ENCODE results near the gene MCEMP1. TPM values are rescaled to one million over a fixed set of nuclear protein-coding genes. Genes with fewer than 3 reads are reported as not detected.
A peak's percentile ranks its signal among the peaks of the same experiment; 100 is the strongest.

Gene MCEMP1
- total RNA-seq, 1 donor from 2014 or later = not detected

GRCh38 chr19:7631577-7631976 is 45.3 kb upstream of the MCEMP1 start:
- H3K4me3 Mint-ChIP-seq (ENCODE audit: unreplicated experiment) = no peak overlapping the region
- H3K27me3 Mint-ChIP-seq (ENCODE audit: unreplicated experiment) = peaks cover 14% of the 10 kb centered on the region
- no peak for DNase-seq (ENCODE audit: extremely low spot score, unreplicated experiment)
- no peaks in the 10 kb centered on the region for H3K9me3 Mint-ChIP-seq (ENCODE audit: unreplicated experiment)
- H3K36me3 Mint-ChIP-seq (ENCODE audit: unreplicated experiment) = no peaks in the 10 kb centered on the region
- H3K27ac Mint-ChIP-seq (ENCODE audit: unreplicated experiment) = no peak overlapping the region
- peaks cover 30% of the 10 kb centered on the region for H3K4me1 Mint-ChIP-seq (ENCODE audit: unreplicated experiment)
- TF ChIP-seq CTCF (IDR thresholded peaks at IDR 0.05) = no peak

GRCh38 chr19:7632340-7633203 is 44.3 kb upstream of the MCEMP1 start:
- Mint-ChIP-seq H3K4me3 (ENCODE audit: unreplicated experiment) (no peak overlapping the region), H3K27ac (ENCODE audit: unreplicated experiment) (no peak overlapping the region), H3K27me3 (ENCODE audit: unreplicated experiment) (peaks cover 16% of the 10 kb centered on the region), H3K9me3 (ENCODE audit: unreplicated experiment) (no peaks in the 10 kb centered on the region), H3K36me3 (ENCODE audit: unreplicated experiment) (no peaks in the 10 kb centered on the region), H3K4me1 (ENCODE audit: unreplicated experiment) (peaks cover 29% of the 10 kb centered on the region)
- DNase-seq (ENCODE audit: extremely low spot score, unreplicated experiment) = no peak
- TF ChIP-seq CTCF (IDR thresholded peaks at IDR 0.05) = no peak

GRCh38 chr19:7633698-7634097 is 43.2 kb upstream of the MCEMP1 start, which contains the start of gene PCP2:
Gene PCP2 (minus strand): TSS chr19:7633719. CDS start chr19:7633457, 262 bp downstream.
- no peak for DNase-seq (ENCODE audit: extremely low spot score, unreplicated experiment)
- Mint-ChIP-seq H3K27ac (ENCODE audit: unreplicated experiment) (no peak within 1 kb of the TSS), H3K4me3 (ENCODE audit: unreplicated experiment) (no peak within 1 kb of the TSS), H3K4me1 (ENCODE audit: unreplicated experiment) (peaks cover 20% of the 10 kb centered on the region), H3K36me3 (ENCODE audit: unreplicated experiment) (no peaks in the 10 kb centered on the region), H3K9me3 (ENCODE audit: unreplicated experiment) (no peaks in the 10 kb centered on the region), H3K27me3 (ENCODE audit: unreplicated experiment) (peaks cover 16% of the 10 kb centered on the region)
- TF ChIP-seq CTCF (IDR thresholded peaks at IDR 0.05) = no peak

- Mint-ChIP-seq H3K9me3 (ENCODE audit: unreplicated experiment) (no peaks in the 10 kb centered on the region), H3K27ac (ENCODE audit: unreplicated experiment) (no peak overlapping the region), H3K4me3 (ENCODE audit: unreplicated experiment) (no peak overlapping the region), H3K4me1 (ENCODE audit: unreplicated experiment) (peaks cover 4% of the 10 kb centered on the region), H3K36me3 (ENCODE audit: unreplicated experiment) (no peaks in the 10 kb centered on the region), H3K27me3 (ENCODE audit: unreplicated experiment) (peaks cover 16% of the 10 kb centered on the region)
- TF ChIP-seq CTCF (IDR thresholded peaks at IDR 0.05) = no peak
- DNase-seq (ENCODE audit: extremely low spot score, unreplicated experiment) = no peak
Measured at GRCh38 chr19:7635670-7636069, 41.2 kb upstream of the MCEMP1 start.

- Mint-ChIP-seq H3K27me3 (ENCODE audit: unreplicated experiment) (peaks cover 16% of the 10 kb centered on the region), H3K36me3 (ENCODE audit: unreplicated experiment) (no peaks in the 10 kb centered on the region), H3K27ac (ENCODE audit: unreplicated experiment) (no peak overlapping the region), H3K4me1 (ENCODE audit: unreplicated experiment) (no peaks in the 10 kb centered on the region), H3K9me3 (ENCODE audit: unreplicated experiment) (no peaks in the 10 kb centered on the region), H3K4me3 (ENCODE audit: unreplicated experiment) (peak overlapping the region; percentile 40)
- TF ChIP-seq CTCF (IDR thresholded peaks at IDR 0.05) = no peak
- DNase-seq (ENCODE audit: extremely low spot score, unreplicated experiment) = no peak
Measured at GRCh38 chr19:7636317-7636690, 40.6 kb upstream of the MCEMP1 start.
